Stomach (tissue), 9 donors: ENCODE results near the gene UBALD1. TPM values are rescaled to one million over a fixed set of nuclear protein-coding genes. Genes with fewer than 3 reads are reported as not detected.

ENCODE experiments used
- DNase-seq, 2 donors: peaks; one replicate each; pipeline versions ENCODE4 v3.0.0 to v3.0.0-alpha.2; 2013 to 2019
- H3K27ac ChIP-seq, 5 donors: fragments of 200-600 bp in 4 of 5; sonication (generic) in 4 of 5; one replicate each; pipeline ENCODE4 v1.5.1; 2013 to 2019; ENCODE audit warnings: mild to moderate bottlenecking in 1 of 5, moderate library complexity in 1 of 5
- H3K27me3 ChIP-seq, 3 donors: fragments of 200-600 bp; sonication (generic); one replicate each; pipeline ENCODE4 v1.5.1; 2017 to 2019; ENCODE audit warnings: mixed run types in 1 of 3
- H3K36me3 ChIP-seq, 4 donors: fragments of 200-600 bp; sonication (generic); 1 replicate in 3 of 4; 2 replicates in 1 of 4; pipeline ENCODE4 v1.5.1; 2016 to 2019
- H3K4me1 ChIP-seq, 4 donors: fragments of 200-600 bp; sonication (generic); one replicate each; pipeline ENCODE4 v1.5.1; 2016 to 2019
- H3K4me3 ChIP-seq, 4 donors: fragments of 200-600 bp; sonication (generic) in 3 of 4; one replicate each; pipeline ENCODE4 v1.5.1; 2016 to 2019; ENCODE audit warnings: mild to moderate bottlenecking in 1 of 4
- H3K9me3 ChIP-seq, 4 donors: fragments of 200-600 bp; sonication (generic); one replicate each; pipeline ENCODE4 v1.5.1; 2016 to 2019
- EP300 ChIP-seq: sonication (generic); formaldehyde crosslinking; IDR thresholded peaks from one replicate; pipeline ENCODE4 v1.6.1; 2017; ENCODE audit warnings: antibody characterized with exemption
- POLR2A ChIP-seq, 4 donors: fragments of 450-650 bp; IDR thresholded peaks; one replicate each; pipeline ENCODE4 v1.6.1; 2016; ENCODE audit warnings: antibody characterized with exemption in 4 of 4, control low read depth in 2 of 4, mild to moderate bottlenecking in 1 of 4, moderate library complexity in 1 of 4
- POLR2AphosphoS5 ChIP-seq, 3 donors: sonication (generic); formaldehyde crosslinking; IDR thresholded peaks; one replicate each; pipeline ENCODE4 v1.6.1; 2016; ENCODE audit warnings: antibody characterized with exemption in 3 of 3
- WGBS, 5 donors: extraction: QIAGEN DNeasy Blood & Tissue Kit in 3 of 5; methylation state at CpG; one replicate each; pipeline versions ENCODE4 v1.1.5 to v1.1.7; 2013 to 2018; 5-methylcytosine and 5-hydroxymethylcytosine counted together
- intact Hi-C: fragments of 100-400 bp; cut with DNase I; formaldehyde crosslinking; loops from one replicate; pipeline ENCODE4 v1.15.1; 2023; ENCODE audit warnings: low total_unique reads
- polyA plus RNA-seq, 3 donors: library from polyadenylated mRNA; stranded (reverse); fragments of 200-250 nt; gene quantifications; one replicate each; pipeline ENCODE4 v1.2.3, GENCODE V29; 2013
- total RNA-seq, 5 donors: library from RNA; depleted of rRNA; stranded (reverse); fragments of >200 nt; gene quantifications; one replicate each; pipeline versions ENCODE4 v1.1.0 to v1.2.3, GENCODE V29; 2014 to 2016
- TF ChIP-seq, protein P1 (sequence below), 7 experiments: fragments of 450-650 bp in 4 of 7; fragments of 200-600 bp in 3 of 7; sonication (generic) in 3 of 7; IDR thresholded peaks; one replicate each; pipeline ENCODE4 v1.5.1; 2016 to 2019; ENCODE audit warnings: antibody characterized with exemption in 7 of 7, control low read depth in 2 of 7, mild to moderate bottlenecking in 1 of 7
- donor health status: healthy with polysubstance abuse.
- donor health status: Bipolar disorder and iron deficiency.
- donor health status: healthy.

UBALD1 gene
- total and polyA plus RNA-seq, 8 donors = 0.58 to 77.2 (median 24.1) TPM

DNA sequence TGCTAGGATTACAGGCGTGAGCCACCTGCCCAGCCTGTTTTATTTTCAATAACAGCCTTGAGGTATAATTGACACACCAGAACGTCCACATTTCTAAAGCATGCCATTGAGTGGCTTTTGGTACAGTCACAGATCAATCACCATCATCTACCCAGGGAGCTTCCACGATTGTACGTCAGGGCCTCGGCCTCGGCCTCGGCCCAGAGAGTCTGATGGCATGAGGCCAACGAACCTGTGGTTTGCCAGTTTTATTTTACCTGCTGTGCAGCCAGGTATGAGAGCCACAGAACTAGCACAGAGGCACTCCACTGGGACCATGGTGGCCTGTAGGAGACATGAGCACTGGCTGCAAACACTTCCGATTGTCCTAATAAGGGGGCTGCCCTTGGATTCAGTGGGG is 8.3 kb downstream of the UBALD1 start:
- Histone ChIP-seq H3K27me3 (peaks cover 0 to 12% (median 0%) of the 10 kb centered on the region in 3 donors), H3K4me3 (no peak overlapping the region), H3K36me3 (peaks cover 22 to 41% (median 37%) of the 10 kb centered on the region in 4 donors), H3K4me1 (peaks cover 9 to 46% (median 28%) of the 10 kb centered on the region in 4 donors), H3K27ac (no peak overlapping the region), H3K9me3 (no peaks in the 10 kb centered on the region)
- peak in 1 of 2 donors; percentile 65 for DNase-seq
- intact Hi-C loops = no loop called here
- 35 to 62% (median 54%) methylated on average over 8 to 9 of the region's 9 CpGs for WGBS, 5 donors
- TF ChIP-seq POLR2A (IDR thresholded peaks at IDR 0.05) (no peak), POLR2AphosphoS5 (IDR thresholded peaks at IDR 0.05) (no peak), EP300 (no peak)
- TF ChIP-seq, protein P1, sequence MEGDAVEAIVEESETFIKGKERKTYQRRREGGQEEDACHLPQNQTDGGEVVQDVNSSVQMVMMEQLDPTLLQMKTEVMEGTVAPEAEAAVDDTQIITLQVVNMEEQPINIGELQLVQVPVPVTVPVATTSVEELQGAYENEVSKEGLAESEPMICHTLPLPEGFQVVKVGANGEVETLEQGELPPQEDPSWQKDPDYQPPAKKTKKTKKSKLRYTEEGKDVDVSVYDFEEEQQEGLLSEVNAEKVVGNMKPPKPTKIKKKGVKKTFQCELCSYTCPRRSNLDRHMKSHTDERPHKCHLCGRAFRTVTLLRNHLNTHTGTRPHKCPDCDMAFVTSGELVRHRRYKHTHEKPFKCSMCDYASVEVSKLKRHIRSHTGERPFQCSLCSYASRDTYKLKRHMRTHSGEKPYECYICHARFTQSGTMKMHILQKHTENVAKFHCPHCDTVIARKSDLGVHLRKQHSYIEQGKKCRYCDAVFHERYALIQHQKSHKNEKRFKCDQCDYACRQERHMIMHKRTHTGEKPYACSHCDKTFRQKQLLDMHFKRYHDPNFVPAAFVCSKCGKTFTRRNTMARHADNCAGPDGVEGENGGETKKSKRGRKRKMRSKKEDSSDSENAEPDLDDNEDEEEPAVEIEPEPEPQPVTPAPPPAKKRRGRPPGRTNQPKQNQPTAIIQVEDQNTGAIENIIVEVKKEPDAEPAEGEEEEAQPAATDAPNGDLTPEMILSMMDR (IDR thresholded peaks at IDR 0.05) = no peak

DNA sequence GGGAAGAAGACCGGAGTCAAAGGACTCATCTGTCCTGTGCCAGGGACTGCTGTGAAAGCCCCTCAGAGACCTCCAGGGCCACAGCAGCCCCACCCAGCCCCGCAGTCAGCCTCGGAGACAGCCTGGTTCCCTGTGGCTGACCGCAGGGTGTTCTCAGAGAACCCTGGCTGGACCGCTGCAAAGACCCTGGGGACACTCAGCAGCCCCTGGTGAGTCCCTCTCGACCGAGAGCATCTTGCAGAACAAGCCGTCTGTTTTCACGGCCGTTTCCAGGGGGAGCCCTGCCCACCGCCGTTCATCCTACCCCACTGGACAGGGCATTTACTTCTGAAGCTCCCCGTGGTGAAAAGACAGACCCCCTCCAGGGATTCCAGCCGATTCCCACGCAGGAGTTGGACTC is 10.3 kb downstream of the UBALD1 start:
- TF ChIP-seq, protein P1 (IDR thresholded peaks at IDR 0.05) = no peak
- TF ChIP-seq POLR2AphosphoS5 (IDR thresholded peaks at IDR 0.05) (no peak), POLR2A (IDR thresholded peaks at IDR 0.05) (no peak)
- H3K4me1 ChIP-seq = peaks cover 0 to 35% (median 21%) of the 10 kb centered on the region in 4 donors
- H3K27ac ChIP-seq = no peak overlapping the region
- peaks cover 19 to 28% (median 25%) of the 10 kb centered on the region in 4 donors for H3K36me3 ChIP-seq
- DNase-seq = no peak
- 56 to 72% (median 70%) methylated on average over 12 to 15 of the region's 15 CpGs for WGBS, 5 donors
- no peak overlapping the region for H3K4me3 ChIP-seq
- no peaks in the 10 kb centered on the region for H3K9me3 ChIP-seq
- H3K27me3 ChIP-seq = peaks cover 0 to 21% (median 0%) of the 10 kb centered on the region in 3 donors
- intact Hi-C loops = no loop called here

DNA sequence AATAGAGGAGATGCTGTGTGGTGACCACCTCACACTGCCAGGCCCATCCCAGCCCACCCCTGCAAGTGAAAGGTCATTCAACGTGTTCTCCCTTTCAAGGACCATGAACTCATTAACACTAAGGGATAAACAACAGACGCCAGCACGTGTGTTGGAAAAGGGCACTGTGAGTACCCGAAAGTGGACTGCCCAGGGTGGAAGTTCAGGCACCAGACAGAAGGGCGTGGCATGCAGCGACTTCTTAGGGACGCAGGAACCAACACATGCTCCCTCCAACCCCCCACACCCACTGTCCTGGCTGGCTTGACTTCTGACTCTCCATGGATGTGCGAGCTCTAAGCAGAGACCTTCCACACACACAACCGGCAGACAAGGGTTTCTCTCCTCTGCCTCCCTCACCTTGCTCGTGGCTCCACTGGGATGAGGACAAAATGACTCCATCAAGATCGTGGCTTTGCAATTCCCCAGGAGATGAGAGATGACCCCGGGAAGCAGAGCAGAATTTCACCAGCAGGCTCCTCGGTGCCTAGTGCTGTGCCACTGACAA is 11.0 kb downstream of the UBALD1 start:
- TF ChIP-seq POLR2A (IDR thresholded peaks at IDR 0.05) (no peak), POLR2AphosphoS5 (IDR thresholded peaks at IDR 0.05) (no peak), EP300 (no peak)
- TF ChIP-seq, protein P1 (IDR thresholded peaks at IDR 0.05) = no peak
- Histone ChIP-seq H3K36me3 (peaks cover 12 to 21% (median 18%) of the 10 kb centered on the region in 4 donors), H3K27ac (no peak overlapping the region), H3K4me1 (peaks cover 0 to 35% (median 20%) of the 10 kb centered on the region in 4 donors), H3K27me3 (peaks cover 0 to 21% (median 0%) of the 10 kb centered on the region in 3 donors), H3K9me3 (no peaks in the 10 kb centered on the region), H3K4me3 (no peak overlapping the region)
- no peak for DNase-seq
- 37 to 50% (median 41%) methylated on average over 11 to 13 of the region's 13 CpGs for WGBS, 5 donors
- intact Hi-C loops = no loop called here

DNA sequence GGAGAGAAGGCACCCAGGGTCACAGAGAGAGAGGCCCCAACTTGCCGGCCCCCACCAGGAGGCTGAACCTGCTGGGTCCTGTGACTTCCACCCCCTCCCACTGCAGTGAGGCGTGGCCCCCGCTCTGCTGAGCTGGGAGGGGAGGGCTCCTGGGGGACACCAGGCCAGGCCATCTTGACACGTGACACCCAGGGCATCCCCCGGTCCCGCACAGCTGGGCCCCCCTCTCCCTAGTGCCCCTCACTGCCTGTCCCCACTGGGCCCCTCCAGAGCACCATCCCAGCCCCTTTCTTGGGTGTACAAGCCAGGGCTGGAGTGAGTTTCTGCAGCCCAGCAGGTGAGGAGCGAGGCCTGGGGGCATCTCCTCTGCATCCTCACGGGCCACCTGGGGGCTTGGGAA is 12.4 kb downstream of the UBALD1 start:
- H3K9me3 ChIP-seq = no peaks in the 10 kb centered on the region
- peaks cover 0 to 35% (median 20%) of the 10 kb centered on the region in 4 donors for H3K4me1 ChIP-seq
- WGBS, 5 donors = 51 to 82% (median 65%) methylated on average over 3 to 8 of the region's 8 CpGs
- peaks cover under 1 to 7% (median 4%) of the 10 kb centered on the region in 4 donors for H3K36me3 ChIP-seq
- intact Hi-C loops = no loop called here
- DNase-seq = no peak
- no peak overlapping the region for H3K4me3 ChIP-seq
- TF ChIP-seq POLR2A (IDR thresholded peaks at IDR 0.05) (no peak), EP300 (no peak), POLR2AphosphoS5 (IDR thresholded peaks at IDR 0.05) (no peak)
- TF ChIP-seq, protein P1 (IDR thresholded peaks at IDR 0.05) = no peak
- peaks cover 0 to 21% (median 0%) of the 10 kb centered on the region in 3 donors for H3K27me3 ChIP-seq
- no peak overlapping the region for H3K27ac ChIP-seq
